Skin of body (tissue), 2 donors: ENCODE data around the gene MAN1C1. TPM values are rescaled to one million over a fixed set of nuclear protein-coding genes. Genes with fewer than 3 reads are reported as not detected.
A peak's percentile ranks its signal among the peaks of the same experiment; 100 is the strongest.
"Not testable (repeated sequence)": the region's sequence is repeated elsewhere in the genome, so short reads cannot be mapped to it uniquely, and the experiment has no call there.

Experiments used
- DNase-seq: peaks from one replicate; lab custom pipeline; 2025; lab: John Stamatoyannopoulos, UW
- total RNA-seq: library from RNA; depleted of rRNA; stranded (reverse); fragments of >200 nt; gene quantifications from one replicate; pipeline ENCODE4 v1.2.3, GENCODE V29; 2014

MAN1C1 gene
- total RNA-seq, 1 donor from 2014 or later, result 7.9 TPM

- DNase-seq, result not testable (repeated sequence)
These were observed 80.1 kb downstream of the MAN1C1 start for GRCh38 chr1:25696643-25697042.

DNA sequence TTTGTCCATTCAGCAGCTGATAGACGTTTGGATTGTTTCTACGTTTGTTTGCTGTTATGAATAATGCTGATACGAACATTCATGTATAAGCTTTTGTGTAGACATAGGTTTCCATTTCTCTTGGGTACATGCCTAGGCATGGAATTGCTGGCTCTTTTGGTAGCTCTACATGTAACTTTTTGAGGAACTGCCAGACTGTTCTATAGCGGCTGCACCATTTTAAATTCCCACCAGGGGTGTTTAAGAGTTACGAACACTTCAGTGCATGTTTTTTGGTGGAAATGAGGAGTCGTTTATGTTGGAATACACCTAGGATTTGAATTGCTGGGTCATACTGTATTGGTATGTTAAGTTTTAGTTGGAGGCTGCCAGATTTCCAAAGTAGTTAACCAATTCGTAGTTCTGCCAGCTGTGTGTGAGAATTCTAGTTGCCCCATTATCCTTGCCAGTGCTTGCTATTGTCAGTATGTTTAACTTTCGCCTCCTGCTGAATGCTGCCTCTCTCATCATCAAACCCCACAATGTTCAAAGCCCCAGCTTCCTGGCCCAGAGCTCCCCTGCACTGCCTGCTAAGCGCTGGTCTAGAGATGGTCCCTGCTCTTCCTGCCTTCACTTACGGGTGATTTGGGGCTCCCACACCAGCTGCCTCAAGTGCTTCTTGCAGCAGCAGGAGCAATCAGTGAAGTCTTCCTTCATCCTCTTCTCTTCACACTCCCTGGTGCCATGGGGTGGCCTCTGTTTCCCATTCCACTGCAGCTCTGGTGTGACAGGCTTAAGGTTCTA lies 81.0 kb downstream of the MAN1C1 start:
- no peak for DNase-seq

GRCh38 chr1:25698252-25698651 lies 81.7 kb downstream of the MAN1C1 start:
- no peak for DNase-seq

- DNase-seq, result not testable (repeated sequence)
These were observed 82.5 kb downstream of the MAN1C1 start for GRCh38 chr1:25699059-25699458.

DNA sequence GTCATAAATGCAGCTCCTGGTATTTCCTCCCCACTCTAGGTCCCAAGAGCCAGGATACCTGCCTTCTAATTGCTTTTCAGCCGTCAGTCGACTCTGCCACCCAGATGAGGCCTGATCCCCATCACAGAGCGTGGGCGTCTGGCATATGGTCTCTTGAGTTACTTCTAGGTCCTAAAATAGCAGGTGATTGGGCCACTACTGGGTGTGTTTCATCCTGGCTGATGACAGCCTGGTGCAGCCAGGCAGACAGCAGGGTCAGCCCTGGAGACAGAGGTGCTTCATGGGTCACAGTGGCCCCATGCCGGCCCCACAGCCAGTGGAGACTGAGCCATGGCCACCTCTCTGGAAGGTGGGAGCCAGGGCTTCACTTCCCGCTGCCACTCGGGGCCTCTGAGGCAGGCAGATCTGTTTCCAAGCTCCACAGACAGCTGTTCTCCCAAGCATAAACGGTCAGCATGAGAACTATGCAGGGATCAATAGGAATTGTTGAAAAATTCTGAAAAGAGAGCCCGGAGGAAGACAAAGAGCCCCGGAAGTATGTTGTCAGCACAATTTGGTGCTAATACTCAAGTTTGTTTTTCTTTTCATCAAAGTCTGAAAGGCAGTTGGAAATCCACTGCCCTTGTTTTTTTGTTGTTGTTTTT lies 83.0 kb downstream of the MAN1C1 start:
- no peak for DNase-seq

DNA sequence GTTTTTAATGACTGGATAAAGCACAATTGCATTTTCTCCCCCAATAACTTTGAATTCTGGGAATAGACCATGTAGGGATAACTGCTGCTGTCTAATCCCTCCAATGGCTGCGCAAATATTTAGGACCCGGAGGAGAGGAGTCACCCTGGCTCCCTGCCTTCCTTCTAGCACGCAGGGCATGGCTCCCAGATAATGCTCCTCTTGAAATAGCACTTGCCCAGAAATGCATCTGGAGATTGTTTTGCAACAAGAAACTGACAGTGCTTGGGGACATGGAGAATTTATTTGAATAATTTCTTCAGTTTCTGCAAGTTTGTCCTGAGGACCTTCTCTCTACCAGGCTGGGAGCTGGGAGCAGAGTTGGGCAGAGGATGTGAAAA lies 83.5 kb downstream of the MAN1C1 start:
- DNase-seq, result peak; percentile 95

GRCh38 chr1:25700626-25701025 lies 84.0 kb downstream of the MAN1C1 start:
- no peak for DNase-seq

GRCh38 chr1:25701030-25701785 lies 84.6 kb downstream of the MAN1C1 start:
- DNase-seq, result no peak

DNA sequence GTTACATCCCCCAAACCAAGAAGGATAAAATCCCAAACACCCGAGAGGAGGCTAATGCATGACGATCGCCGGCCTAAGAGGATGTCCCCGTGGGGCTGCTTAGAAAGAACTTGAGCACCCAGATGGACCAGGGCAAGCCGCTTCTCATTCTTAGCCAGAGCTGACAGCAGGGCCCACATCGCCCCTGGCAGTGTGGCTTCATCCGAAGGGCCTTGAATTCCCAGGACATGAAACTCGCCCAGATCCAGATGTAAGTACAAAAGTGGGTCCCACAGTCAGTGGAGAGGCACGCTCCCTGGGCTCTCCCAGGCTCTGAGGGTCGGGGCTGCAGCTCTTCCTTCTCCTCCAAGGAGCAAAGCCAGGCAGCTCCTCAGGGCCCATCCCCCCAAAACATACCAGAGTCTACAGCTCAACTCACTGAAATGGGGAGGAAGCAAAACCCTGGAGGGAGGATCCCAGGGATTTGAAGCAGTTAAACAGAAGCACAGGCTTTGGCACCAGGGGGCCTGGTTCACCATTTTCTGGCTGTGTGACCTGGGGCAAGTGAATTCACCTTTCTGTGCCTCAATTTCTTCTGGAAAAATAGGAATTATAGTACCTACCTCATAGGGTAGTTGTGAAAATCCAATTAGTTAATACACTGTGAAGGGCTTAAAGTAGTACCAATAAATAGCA lies 85.6 kb downstream of the MAN1C1 start:
- DNase-seq, result peak; percentile 10

DNA sequence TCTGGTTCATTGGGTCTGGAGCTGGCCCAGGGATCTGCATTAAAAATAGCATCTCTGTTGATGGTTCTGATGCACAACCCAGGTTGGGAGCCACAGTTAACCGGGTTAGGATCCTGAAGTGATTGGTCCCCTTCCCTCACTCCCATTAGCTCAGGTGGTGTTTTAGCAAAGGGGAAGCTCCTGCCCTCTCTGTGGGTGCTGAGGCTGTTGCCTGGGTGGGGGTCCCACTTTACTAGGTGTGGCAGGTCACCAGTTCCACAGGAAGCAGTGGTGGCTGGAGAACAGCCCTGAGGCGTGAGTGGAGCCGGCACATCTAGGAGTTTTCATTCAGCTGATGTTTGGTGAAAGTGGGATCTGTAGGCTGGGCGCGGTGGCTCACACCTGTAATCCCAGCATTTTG lies 86.5 kb downstream of the MAN1C1 start:
- no peak for DNase-seq

DNA sequence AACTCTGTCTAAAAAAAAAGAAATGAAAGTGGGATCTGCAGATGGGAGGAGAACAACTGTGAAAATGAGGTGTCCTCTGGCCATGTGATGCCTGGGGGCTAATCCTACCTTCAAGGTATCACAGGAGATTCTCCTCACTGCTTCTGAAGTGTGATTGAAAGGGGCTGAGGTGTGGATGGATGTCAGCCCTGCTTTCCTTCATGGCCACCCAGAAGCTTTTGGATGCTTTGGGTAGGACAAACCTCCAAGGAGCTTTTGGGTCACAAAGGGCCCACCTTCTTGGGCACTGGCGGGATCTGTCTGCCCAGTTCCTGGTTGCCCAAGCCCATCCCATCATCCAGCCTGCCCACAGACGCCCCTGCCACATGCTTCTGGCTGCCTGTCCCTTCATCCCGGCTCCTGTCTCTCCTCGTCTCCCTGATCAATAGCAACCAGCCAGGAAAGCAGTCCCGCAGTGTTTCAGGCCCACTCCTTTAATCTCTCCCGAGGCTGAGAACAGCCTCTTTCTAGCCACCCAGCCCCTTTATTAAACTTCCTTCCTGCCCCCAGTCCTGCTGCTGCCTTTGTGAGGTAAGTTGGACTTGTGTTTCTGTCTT lies 87.2 kb downstream of the MAN1C1 start:
- DNase-seq, result no peak

DNA sequence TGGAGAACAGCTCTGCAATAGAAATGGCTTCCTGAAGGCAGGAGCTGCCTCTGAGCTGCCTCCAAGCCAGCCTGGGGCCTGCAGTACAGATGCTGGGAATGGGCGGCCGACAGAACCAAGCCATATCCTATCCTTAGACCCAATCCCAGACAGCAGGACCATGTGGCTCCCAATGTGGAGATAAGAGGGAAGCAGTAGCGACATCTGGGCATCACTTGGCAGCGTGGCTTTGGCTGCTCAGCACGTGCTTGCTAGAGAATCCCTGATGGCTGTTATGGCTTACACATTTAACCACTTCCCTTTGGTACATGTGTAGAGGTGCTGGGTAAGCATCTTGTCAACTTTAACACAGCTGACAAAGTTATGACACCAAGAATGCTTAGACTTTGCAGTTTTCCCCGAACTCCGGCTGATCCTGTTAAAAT lies 87.7 kb downstream of the MAN1C1 start:
- DNase-seq, result peak; percentile 78

DNA sequence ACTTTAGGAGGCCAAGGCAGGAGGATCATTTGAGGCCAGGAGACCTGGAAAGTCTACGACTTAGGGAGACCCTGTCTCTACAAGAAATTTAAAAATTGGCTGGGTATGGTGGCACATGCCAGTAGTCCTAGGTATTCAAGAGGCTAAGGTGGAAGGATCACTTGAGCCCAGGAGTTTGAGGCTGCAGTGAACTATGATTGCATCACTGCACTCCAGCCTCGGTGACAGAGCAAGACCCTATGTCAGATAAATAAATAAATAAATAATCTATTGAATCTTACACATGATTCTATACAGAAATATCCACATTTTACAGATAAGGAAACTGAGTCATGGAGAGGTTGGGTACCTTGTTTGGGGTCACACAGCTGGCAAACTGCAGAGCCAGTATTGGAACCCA lies 89.1 kb downstream of the MAN1C1 start:
- no peak for DNase-seq

GRCh38 chr1:25706146-25707089 lies 89.8 kb downstream of the MAN1C1 start:
- no peak for DNase-seq

DNA sequence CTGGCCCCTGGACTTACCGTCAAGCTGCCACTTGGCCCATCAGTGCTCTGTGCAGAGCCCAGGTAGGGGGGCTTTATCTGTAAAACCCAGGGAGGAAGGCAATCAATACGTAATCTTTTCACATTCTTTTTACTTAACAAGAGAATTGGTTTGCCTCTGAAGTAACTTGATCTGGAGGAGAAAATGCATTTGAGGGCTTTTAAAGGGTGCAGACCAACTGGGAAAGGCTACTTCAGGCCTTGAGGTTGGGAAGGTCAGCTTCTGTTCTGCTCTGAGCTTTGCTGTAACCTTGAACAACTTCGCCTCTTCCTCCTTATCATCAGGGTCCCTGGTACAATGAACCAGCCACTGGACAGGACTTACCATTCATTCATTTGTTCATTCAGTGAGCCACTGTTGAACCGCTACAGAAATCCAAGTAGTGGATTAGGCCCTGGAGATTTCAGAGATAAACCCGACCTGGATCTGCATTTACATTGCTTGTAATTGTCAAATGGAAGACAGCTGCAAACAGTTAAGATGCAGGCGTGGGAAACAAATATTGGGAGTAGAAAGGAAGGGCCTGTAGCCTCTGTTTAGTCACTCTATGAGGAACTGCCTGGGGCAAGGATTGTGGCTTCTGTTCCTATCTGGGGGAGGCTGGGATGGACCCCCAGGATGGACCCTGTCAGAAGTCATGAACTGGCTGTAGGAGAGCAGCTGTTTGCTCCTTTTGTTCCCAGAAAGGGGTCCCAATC lies 90.9 kb downstream of the MAN1C1 start:
- peak; percentile 45 for DNase-seq

- no peak for DNase-seq
These were observed 94.2 kb downstream of the MAN1C1 start for GRCh38 chr1:25710583-25711347.

DNA sequence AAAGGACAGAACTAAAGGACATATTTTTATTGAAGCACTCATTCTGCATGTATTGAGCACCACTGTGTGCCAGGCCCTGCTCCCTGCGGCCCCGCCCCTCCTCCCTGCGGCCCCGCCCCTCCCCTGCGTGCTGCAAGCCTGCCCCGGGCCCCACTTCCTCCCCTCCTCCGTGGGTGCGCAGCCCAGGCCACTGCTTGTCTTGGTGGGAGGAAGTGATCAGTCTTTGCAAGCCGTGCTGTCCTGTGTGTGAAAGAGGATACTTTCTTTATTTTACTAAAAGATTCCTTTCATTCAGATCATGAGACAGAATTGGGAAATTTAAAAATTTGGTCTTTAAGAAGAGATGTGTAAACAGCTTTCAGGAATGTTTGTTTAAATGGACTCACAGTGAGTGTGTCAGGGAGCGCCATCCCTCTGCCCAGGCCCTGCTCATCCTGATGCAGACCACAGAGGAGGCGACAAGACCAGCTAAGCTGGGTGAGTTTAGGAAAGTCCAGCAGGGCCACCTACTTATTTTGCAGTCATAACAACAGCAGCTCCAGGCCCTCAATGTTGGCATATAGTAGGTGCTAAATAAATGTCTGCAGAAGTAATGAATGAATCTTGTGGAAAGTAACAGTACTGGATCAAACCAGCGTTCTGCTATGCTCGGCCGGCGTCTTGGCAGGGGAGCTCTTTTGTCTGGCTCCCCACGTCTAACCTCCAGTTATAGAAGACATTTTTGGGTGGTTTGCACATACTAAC lies 95.1 kb downstream of the MAN1C1 start:
- no peak for DNase-seq
